Stomach (tissue), 4 donors: ENCODE measurements around the gene TENM4.

ENCODE experiments used
- POLR2A ChIP-seq, 4 donors: fragments of 450-650 bp; IDR thresholded peaks; one replicate each; pipeline ENCODE4 v1.6.1; 2016; ENCODE audit warnings: antibody characterized with exemption in 4 of 4, control low read depth in 2 of 4, mild to moderate bottlenecking in 1 of 4, moderate library complexity in 1 of 4
- POLR2AphosphoS5 ChIP-seq, 3 donors: sonication (generic); formaldehyde crosslinking; IDR thresholded peaks; one replicate each; pipeline ENCODE4 v1.6.1; 2016; ENCODE audit warnings: antibody characterized with exemption in 3 of 3
- TF ChIP-seq, protein P1 (sequence below), 7 experiments: fragments of 450-650 bp in 4 of 7; fragments of 200-600 bp in 3 of 7; sonication (generic) in 3 of 7; IDR thresholded peaks; one replicate each; pipeline ENCODE4 v1.5.1; 2016 to 2019; ENCODE audit warnings: antibody characterized with exemption in 7 of 7, control low read depth in 2 of 7, mild to moderate bottlenecking in 1 of 7

DNA sequence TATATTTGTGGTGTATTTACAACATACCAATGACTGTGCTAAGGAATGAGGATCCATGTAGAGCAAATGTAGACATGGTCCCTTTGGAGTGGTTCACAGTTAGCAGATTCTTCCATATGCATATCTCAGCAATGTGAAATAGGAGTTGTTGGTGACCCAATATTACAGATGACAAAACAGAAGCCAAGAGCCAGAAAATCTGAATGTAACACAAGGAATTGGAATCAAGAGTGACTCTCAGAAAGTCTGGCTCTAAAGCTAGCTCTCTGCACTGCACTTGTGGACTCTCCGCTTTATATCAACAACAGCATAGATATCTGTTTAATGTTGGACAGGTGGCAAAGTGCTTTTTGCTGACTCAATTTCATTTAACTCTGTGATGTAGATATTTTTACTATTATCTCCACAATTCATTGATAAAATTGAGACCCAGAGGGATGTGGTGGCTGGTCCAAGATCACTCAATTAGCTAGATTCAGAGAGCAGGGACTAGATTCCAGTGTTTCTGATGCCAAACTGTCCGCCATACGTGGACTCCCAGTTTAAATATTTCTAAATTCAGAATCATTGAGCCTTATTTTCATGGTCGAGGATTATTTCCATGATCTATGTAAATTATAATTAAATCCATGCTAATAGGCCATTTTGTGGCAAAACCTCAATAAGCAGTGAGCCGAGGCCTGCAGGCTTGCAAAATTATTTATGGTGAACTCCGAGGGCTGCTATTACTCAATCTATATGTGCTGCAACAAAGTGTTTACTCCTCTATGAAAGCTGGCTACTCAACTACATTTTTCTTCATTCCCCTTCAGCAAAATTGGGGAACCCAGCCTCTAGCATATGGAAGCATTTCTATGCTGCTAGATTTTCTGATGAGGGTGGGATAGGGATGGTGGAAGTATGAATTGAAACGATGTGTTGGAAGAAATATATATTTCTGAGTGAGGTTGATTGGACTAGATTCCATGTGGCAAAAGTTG, 21.1 kb upstream of the TENM4 start:
- TF ChIP-seq, protein P1, sequence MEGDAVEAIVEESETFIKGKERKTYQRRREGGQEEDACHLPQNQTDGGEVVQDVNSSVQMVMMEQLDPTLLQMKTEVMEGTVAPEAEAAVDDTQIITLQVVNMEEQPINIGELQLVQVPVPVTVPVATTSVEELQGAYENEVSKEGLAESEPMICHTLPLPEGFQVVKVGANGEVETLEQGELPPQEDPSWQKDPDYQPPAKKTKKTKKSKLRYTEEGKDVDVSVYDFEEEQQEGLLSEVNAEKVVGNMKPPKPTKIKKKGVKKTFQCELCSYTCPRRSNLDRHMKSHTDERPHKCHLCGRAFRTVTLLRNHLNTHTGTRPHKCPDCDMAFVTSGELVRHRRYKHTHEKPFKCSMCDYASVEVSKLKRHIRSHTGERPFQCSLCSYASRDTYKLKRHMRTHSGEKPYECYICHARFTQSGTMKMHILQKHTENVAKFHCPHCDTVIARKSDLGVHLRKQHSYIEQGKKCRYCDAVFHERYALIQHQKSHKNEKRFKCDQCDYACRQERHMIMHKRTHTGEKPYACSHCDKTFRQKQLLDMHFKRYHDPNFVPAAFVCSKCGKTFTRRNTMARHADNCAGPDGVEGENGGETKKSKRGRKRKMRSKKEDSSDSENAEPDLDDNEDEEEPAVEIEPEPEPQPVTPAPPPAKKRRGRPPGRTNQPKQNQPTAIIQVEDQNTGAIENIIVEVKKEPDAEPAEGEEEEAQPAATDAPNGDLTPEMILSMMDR (IDR thresholded peaks at IDR 0.05): no peak
- no peak for TF ChIP-seq POLR2A (IDR thresholded peaks at IDR 0.05)
- TF ChIP-seq POLR2AphosphoS5 (IDR thresholded peaks at IDR 0.05): no peak
